SU-DHL-6 (cell line): ENCODE data around the gene RAB20.

ENCODE experiments used
- EZH2phosphoT487 ChIP-seq: fragments of 200-600 bp; sonication (generic), shearing (Covaris generic); conservative IDR thresholded peaks from 2 replicates; pipeline ENCODE4 v1.6.1; 2018; ENCODE audit warnings: mild to moderate bottlenecking, antibody characterized with exemption, low read length, moderate library complexity, mixed read lengths
- TF ChIP-seq, protein P1 (sequence below): fragments of 200-600 bp; sonication (generic); IDR thresholded peaks from one replicate; pipeline ENCODE4 v1.5.1; 2017; ENCODE audit warnings: antibody characterized with exemption, mild to moderate bottlenecking, low read length, moderate library complexity; ENCODE audit not compliant: insufficient read depth, poor library complexity, severe bottlenecking

DNA sequence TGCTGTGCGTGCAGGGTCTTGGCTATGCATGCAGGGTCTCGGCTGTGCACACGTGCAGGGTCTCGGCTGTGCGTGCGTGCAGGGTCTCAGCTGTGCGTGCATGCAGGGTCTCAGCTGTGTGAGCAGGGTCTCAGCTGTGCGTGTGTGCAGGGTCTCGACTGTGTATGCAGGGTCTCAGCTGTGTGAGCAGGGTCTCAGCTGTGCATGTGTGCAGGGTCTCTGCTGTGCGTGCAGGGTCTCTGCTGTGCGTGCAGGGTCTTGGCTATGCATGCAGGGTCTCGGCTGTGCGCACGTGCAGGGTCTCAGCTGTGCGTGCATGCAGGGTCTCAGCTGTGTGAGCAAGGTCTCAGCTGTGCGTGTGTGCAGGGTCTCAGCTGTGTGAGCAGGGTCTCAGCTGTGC, 42.5 kb downstream of the RAB20 start:
- TF ChIP-seq, protein P1, sequence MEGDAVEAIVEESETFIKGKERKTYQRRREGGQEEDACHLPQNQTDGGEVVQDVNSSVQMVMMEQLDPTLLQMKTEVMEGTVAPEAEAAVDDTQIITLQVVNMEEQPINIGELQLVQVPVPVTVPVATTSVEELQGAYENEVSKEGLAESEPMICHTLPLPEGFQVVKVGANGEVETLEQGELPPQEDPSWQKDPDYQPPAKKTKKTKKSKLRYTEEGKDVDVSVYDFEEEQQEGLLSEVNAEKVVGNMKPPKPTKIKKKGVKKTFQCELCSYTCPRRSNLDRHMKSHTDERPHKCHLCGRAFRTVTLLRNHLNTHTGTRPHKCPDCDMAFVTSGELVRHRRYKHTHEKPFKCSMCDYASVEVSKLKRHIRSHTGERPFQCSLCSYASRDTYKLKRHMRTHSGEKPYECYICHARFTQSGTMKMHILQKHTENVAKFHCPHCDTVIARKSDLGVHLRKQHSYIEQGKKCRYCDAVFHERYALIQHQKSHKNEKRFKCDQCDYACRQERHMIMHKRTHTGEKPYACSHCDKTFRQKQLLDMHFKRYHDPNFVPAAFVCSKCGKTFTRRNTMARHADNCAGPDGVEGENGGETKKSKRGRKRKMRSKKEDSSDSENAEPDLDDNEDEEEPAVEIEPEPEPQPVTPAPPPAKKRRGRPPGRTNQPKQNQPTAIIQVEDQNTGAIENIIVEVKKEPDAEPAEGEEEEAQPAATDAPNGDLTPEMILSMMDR = no peak
- TF ChIP-seq EZH2phosphoT487 = no peak
